ENCODE results near the gene CD53.
"Not testable (repeated sequence)": the region's sequence is repeated elsewhere in the genome, so short reads cannot be mapped to it uniquely, and the experiment has no call there.

The CD53 gene

GRCh38 chr1:110916274-110916668 is 43.3 kb downstream of the CD53 start:
- DNase-seq, result no peak

- DNase-seq, result no peak
Observed at GRCh38 chr1:110916669-110917306, 43.8 kb downstream of the CD53 start.

- no peak for DNase-seq
Observed at GRCh38 chr1:110918016-110918415, 45.1 kb downstream of the CD53 start.

- DNase-seq, result no peak
Observed at GRCh38 chr1:110921953-110922352, 49.0 kb downstream of the CD53 start.

GRCh38 chr1:110927484-110928075 is 54.6 kb downstream of the CD53 start:
- DNase-seq, result no peak

GRCh38 chr1:110928191-110928590 is 55.2 kb downstream of the CD53 start:
- DNase-seq, result no peak

- DNase-seq, result no peak
Observed at GRCh38 chr1:110928904-110929303, 56.0 kb downstream of the CD53 start.

- DNase-seq, result not testable (repeated sequence)
Observed at GRCh38 chr1:110931097-110931496, 58.1 kb downstream of the CD53 start.

GRCh38 chr1:110936567-110936966 is 63.6 kb downstream of the CD53 start:
- no peak for DNase-seq

GRCh38 chr1:110944806-110945205 is 71.9 kb downstream of the CD53 start:
- no peak for DNase-seq

GRCh38 chr1:110945626-110946025 is 72.7 kb downstream of the CD53 start:
- no peak for DNase-seq

- no peak for DNase-seq
Observed at GRCh38 chr1:110948038-110948810, 75.3 kb downstream of the CD53 start.

Measured in anterior cingulate cortex (tissue), 58 donors.